Measurements from ENCODE around the gene LRRC47. TPM values are rescaled to one million over a fixed set of nuclear protein-coding genes. Genes with fewer than 3 reads are reported as not detected.

Gene LRRC47
- total and polyA plus RNA-seq, 2 of the 13 experiments (the other 11 are each of a cell fraction or from before 2014, with no cell fraction given): 18.3 to 52.5 TPM

DNA sequence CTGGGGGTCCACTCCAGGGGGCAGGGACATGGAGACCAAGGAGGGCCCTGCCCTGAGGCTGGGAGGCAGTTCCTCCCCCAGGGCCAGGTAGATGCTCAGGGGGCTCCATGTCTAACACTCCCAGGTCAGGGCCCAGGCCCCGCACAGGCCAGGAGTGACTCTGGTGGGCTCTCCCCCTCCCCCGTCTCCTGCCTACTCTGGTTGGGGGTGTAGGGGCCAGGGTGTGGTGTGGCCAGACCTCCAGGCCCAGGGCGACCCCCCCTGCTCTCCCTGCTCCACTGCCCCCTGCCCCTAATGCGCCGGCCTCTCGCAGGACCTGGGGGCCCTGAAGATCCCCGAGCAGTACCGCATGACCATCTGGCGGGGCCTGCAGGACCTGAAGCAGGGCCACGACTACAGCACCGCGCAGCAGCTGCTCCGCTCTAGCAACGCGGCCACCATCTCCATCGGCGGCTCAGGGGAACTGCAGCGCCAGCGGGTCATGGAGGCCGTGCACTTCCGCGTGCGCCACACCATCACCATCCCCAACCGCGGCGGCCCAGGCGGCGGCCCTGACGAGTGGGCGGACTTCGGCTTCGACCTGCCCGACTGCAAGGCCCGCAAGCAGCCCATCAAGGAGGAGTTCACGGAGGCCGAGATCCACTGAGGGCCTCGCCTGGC, 63.7 kb downstream of the LRRC47 start (continued):
- peak; percentile 6 for TF ChIP-seq HNRNPLL (IDR thresholded peaks at IDR 0.05; ENCODE audit: low read depth, low read length, poor library complexity, severe bottlenecking)
- TF ChIP-seq ZNF382 (CRISPR knock-in tag; IDR thresholded peaks at IDR 0.05; ENCODE audit: borderline replicate concordance): no peak
- TF ChIP-seq SNAI1 (CRISPR knock-in tag; IDR thresholded peaks at IDR 0.05; ENCODE audit: borderline replicate concordance): no peak
- TF ChIP-seq TAF15 (IDR thresholded peaks at IDR 0.05; ENCODE audit: low read depth, low read length, poor library complexity, severe bottlenecking): no peak
- TF ChIP-seq ZNF333 (CRISPR knock-in tag; IDR thresholded peaks at IDR 0.05; ENCODE audit: borderline replicate concordance): peak; percentile 37; the same call in 1 of the 2 replicates
- TF ChIP-seq ZNF776 (CRISPR knock-in tag; IDR thresholded peaks at IDR 0.05): 0 out of 2 replicates have a peak, but pooled peaks have one; percentile 39
- TF ChIP-seq, protein P1, sequence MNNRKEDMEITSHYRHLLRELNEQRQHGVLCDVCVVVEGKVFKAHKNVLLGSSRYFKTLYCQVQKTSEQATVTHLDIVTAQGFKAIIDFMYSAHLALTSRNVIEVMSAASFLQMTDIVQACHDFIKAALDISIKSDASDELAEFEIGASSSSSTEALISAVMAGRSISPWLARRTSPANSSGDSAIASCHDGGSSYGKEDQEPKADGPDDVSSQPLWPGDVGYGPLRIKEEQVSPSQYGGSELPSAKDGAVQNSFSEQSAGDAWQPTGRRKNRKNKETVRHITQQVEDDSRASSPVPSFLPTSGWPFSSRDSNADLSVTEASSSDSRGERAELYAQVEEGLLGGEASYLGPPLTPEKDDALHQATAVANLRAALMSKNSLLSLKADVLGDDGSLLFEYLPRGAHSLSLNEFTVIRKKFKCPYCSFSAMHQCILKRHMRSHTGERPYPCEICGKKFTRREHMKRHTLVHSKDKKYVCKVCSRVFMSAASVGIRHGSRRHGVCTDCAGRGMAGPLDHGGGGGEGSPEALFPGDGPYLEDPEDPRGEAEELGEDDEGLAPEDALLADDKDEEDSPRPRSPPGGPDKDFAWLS (CRISPR knock-in tag; IDR thresholded peaks at IDR 0.05; ENCODE audit: borderline replicate concordance): no peak
- TF ChIP-seq ZBTB34 (CRISPR knock-in tag; IDR thresholded peaks at IDR 0.05): no peak
- TF ChIP-seq PRDM4 (CRISPR knock-in tag; IDR thresholded peaks at IDR 0.05; ENCODE audit: borderline replicate concordance): no peak
- no peak for TF ChIP-seq SMARCE1 (IDR thresholded peaks at IDR 0.05; ENCODE audit: borderline replicate concordance)
- TF ChIP-seq YY1 (IDR thresholded peaks at IDR 0.05; ENCODE audit: insufficient read depth, insufficient replicate concordance, low read depth, low read length): no peak
- no peak for TF ChIP-seq ZMAT5 (CRISPR knock-in tag; IDR thresholded peaks at IDR 0.05; ENCODE audit: borderline replicate concordance, low read depth)
- TF ChIP-seq, protein P2, sequence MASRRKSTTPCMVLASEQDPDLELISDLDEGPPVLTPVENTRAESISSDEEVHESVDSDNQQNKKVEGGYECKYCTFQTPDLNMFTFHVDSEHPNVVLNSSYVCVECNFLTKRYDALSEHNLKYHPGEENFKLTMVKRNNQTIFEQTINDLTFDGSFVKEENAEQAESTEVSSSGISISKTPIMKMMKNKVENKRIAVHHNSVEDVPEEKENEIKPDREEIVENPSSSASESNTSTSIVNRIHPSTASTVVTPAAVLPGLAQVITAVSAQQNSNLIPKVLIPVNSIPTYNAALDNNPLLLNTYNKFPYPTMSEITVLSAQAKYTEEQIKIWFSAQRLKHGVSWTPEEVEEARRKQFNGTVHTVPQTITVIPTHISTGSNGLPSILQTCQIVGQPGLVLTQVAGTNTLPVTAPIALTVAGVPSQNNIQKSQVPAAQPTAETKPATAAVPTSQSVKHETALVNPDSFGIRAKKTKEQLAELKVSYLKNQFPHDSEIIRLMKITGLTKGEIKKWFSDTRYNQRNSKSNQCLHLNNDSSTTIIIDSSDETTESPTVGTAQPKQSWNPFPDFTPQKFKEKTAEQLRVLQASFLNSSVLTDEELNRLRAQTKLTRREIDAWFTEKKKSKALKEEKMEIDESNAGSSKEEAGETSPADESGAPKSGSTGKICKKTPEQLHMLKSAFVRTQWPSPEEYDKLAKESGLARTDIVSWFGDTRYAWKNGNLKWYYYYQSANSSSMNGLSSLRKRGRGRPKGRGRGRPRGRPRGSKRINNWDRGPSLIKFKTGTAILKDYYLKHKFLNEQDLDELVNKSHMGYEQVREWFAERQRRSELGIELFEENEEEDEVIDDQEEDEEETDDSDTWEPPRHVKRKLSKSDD (CRISPR knock-in tag; IDR thresholded peaks at IDR 0.05; ENCODE audit: low read depth): peak; percentile 16; the same call in 1 of the 2 replicates
- TF ChIP-seq ZNF749 (CRISPR knock-in tag; IDR thresholded peaks at IDR 0.05; ENCODE audit: borderline replicate concordance): no peak
- no peak for TF ChIP-seq KAT8 (CRISPR knock-in tag; IDR thresholded peaks at IDR 0.05)
- TF ChIP-seq, protein P3, sequence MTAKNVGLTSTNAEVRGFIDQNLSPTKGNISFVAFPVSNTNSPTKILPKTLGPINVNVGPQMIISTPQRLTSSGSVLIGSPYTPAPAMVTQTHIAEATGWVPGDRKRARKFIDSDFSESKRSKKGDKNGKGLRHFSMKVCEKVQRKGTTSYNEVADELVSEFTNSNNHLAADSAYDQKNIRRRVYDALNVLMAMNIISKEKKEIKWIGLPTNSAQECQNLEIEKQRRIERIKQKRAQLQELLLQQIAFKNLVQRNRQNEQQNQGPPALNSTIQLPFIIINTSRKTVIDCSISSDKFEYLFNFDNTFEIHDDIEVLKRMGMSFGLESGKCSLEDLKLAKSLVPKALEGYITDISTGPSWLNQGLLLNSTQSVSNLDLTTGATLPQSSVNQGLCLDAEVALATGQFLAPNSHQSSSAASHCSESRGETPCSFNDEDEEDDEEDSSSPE (CRISPR knock-in tag; IDR thresholded peaks at IDR 0.05): no peak
